Inferior parietal cortex (tissue), 1 donor: ENCODE measurements around the gene KHDC4.

Experiments
- DNase-seq: peaks from one replicate; pipeline ENCODE4 v3.0.0-alpha.2; 2016; ENCODE audit errors: extremely low spot score

The KHDC4 gene

GRCh38 chr1:155934097-155934935, at the start of gene KHDC4:
Gene KHDC4 (minus strand): TSS chr1:155934413. CDS start chr1:155934373, 40 bp downstream.
- peak; percentile 100 for DNase-seq

- no peak for DNase-seq
Measured at GRCh38 chr1:155983191-155984024, 49.2 kb upstream of the KHDC4 start.

- no peak for DNase-seq
Measured at GRCh38 chr1:155982106-155982505, 47.9 kb upstream of the KHDC4 start.

- DNase-seq, result no peak
Measured at GRCh38 chr1:155981266-155982088, 47.3 kb upstream of the KHDC4 start.

- DNase-seq, result no peak
Measured at GRCh38 chr1:155979597-155980343, 45.6 kb upstream of the KHDC4 start.

- no peak for DNase-seq
Measured at GRCh38 chr1:155978973-155979429, 44.8 kb upstream of the KHDC4 start.

- no peak for DNase-seq
Measured at GRCh38 chr1:155978325-155978972, 44.2 kb upstream of the KHDC4 start, which contains the start of gene ARHGEF2. Gene ARHGEF2 (minus strand): TSS chr1:155978547. CDS start chr1:155978427, 120 bp downstream.

GRCh38 chr1:155977690-155978324, 43.6 kb upstream of the KHDC4 start:
- no peak for DNase-seq

- DNase-seq, result no peak
Measured at GRCh38 chr1:155976913-155977689, 42.9 kb upstream of the KHDC4 start.

GRCh38 chr1:155976062-155976912, 42.1 kb upstream of the KHDC4 start:
- no peak for DNase-seq

- DNase-seq, result no peak
Measured at GRCh38 chr1:155975375-155976061, 41.3 kb upstream of the KHDC4 start.

GRCh38 chr1:155974208-155975115, 40.2 kb upstream of the KHDC4 start:
- no peak for DNase-seq

GRCh38 chr1:155973723-155974122, 39.5 kb upstream of the KHDC4 start:
- DNase-seq, result no peak

GRCh38 chr1:155971910-155972809, 37.9 kb upstream of the KHDC4 start:
- no peak for DNase-seq

- DNase-seq, result peak; percentile 64
Measured at GRCh38 chr1:155970531-155971167, 36.4 kb upstream of the KHDC4 start.
